ENCODE results near the gene CEP68.

CEP68 gene

GRCh38 chr2:65057391-65058052 is 1.3 kb downstream of the CEP68 start:
- Histone ChIP-seq H3K27ac (ENCODE audit: poor library complexity, severe bottlenecking) (peak overlapping the region; percentile 7), H3K4me1 (ENCODE audit: insufficient read depth, poor library complexity, severe bottlenecking) (peaks cover 7% of the 10 kb centered on the region), H3K27me3 (ENCODE audit: insufficient read depth, poor library complexity, severe bottlenecking) (no peaks in the 10 kb centered on the region), H3K4me3 (ENCODE audit: severe bottlenecking) (peak overlapping the region; percentile 71), H3K36me3 (ENCODE audit: low read depth) (no peaks in the 10 kb centered on the region), H3K9me3 (ENCODE audit: severe bottlenecking) (no peaks in the 10 kb centered on the region)
- no peak for ATAC-seq (ENCODE audit: low read depth)
- TF ChIP-seq CTCF (IDR thresholded peaks at IDR 0.05; ENCODE audit: poor library complexity, severe bottlenecking): no peak
- DNase-seq (ENCODE audit: low spot score): no peak

GRCh38 chr2:65059071-65059470 is 2.9 kb downstream of the CEP68 start:
- Histone ChIP-seq H3K36me3 (ENCODE audit: low read depth) (no peaks in the 10 kb centered on the region), H3K27me3 (ENCODE audit: insufficient read depth, poor library complexity, severe bottlenecking) (no peaks in the 10 kb centered on the region), H3K4me3 (ENCODE audit: severe bottlenecking) (no peak overlapping the region), H3K27ac (ENCODE audit: poor library complexity, severe bottlenecking) (no peak overlapping the region), H3K4me1 (ENCODE audit: insufficient read depth, poor library complexity, severe bottlenecking) (peaks cover 11% of the 10 kb centered on the region), H3K9me3 (ENCODE audit: severe bottlenecking) (no peaks in the 10 kb centered on the region)
- ATAC-seq (ENCODE audit: low read depth) (no peak), DNase-seq (ENCODE audit: low spot score) (no peak)
- TF ChIP-seq CTCF (IDR thresholded peaks at IDR 0.05; ENCODE audit: poor library complexity, severe bottlenecking): no peak

- Histone ChIP-seq H3K4me1 (ENCODE audit: insufficient read depth, poor library complexity, severe bottlenecking) (peaks cover 26% of the 10 kb centered on the region), H3K36me3 (ENCODE audit: low read depth) (no peaks in the 10 kb centered on the region), H3K4me3 (ENCODE audit: severe bottlenecking) (no peak overlapping the region), H3K27ac (ENCODE audit: poor library complexity, severe bottlenecking) (no peak overlapping the region), H3K27me3 (ENCODE audit: insufficient read depth, poor library complexity, severe bottlenecking) (no peaks in the 10 kb centered on the region), H3K9me3 (ENCODE audit: severe bottlenecking) (no peaks in the 10 kb centered on the region)
- ATAC-seq (ENCODE audit: low read depth) (no peak), DNase-seq (ENCODE audit: low spot score) (no peak)
- TF ChIP-seq CTCF (IDR thresholded peaks at IDR 0.05; ENCODE audit: poor library complexity, severe bottlenecking): no peak
Measured at GRCh38 chr2:65061146-65061909, 5.1 kb downstream of the CEP68 start.

GRCh38 chr2:65061910-65062339 is 5.7 kb downstream of the CEP68 start:
- Histone ChIP-seq H3K27me3 (ENCODE audit: insufficient read depth, poor library complexity, severe bottlenecking) (no peaks in the 10 kb centered on the region), H3K36me3 (ENCODE audit: low read depth) (no peaks in the 10 kb centered on the region), H3K27ac (ENCODE audit: poor library complexity, severe bottlenecking) (no peak overlapping the region), H3K4me1 (ENCODE audit: insufficient read depth, poor library complexity, severe bottlenecking) (peaks cover 26% of the 10 kb centered on the region), H3K9me3 (ENCODE audit: severe bottlenecking) (no peaks in the 10 kb centered on the region), H3K4me3 (ENCODE audit: severe bottlenecking) (no peak overlapping the region)
- ATAC-seq (ENCODE audit: low read depth): no peak
- no peak for DNase-seq (ENCODE audit: low spot score)
- no peak for TF ChIP-seq CTCF (IDR thresholded peaks at IDR 0.05; ENCODE audit: poor library complexity, severe bottlenecking)
